Adrenal gland (tissue), 5 donors: ENCODE data around the gene CDCA7.

ENCODE experiments used
- POLR2A ChIP-seq, 2 donors: fragments of 450-650 bp; IDR thresholded peaks; one replicate each; pipeline ENCODE4 v1.6.1; 2017; ENCODE audit warnings: antibody characterized with exemption in 2 of 2, mild to moderate bottlenecking in 2 of 2, moderate library complexity in 1 of 2
- TF ChIP-seq, protein P1 (sequence below), 6 experiments: fragments of 450-650 bp in 4 of 6; fragments of 200-600 bp in 2 of 6; sonication (generic) in 1 of 6; IDR thresholded peaks; 1 replicate in 5 of 6; 2 replicates in 1 of 6; pipeline versions ENCODE4 v1.5.1 to v1.8.0; 2016 to 2021; ENCODE audit warnings: antibody characterized with exemption in 6 of 6, mild to moderate bottlenecking in 2 of 6, moderate library complexity in 1 of 6
- donor health status: DM: no; HTN: no; CAD: no.

GRCh38 chr2:173357346-173357745 is 2.7 kb downstream of the CDCA7 start:
- TF ChIP-seq, protein P1, sequence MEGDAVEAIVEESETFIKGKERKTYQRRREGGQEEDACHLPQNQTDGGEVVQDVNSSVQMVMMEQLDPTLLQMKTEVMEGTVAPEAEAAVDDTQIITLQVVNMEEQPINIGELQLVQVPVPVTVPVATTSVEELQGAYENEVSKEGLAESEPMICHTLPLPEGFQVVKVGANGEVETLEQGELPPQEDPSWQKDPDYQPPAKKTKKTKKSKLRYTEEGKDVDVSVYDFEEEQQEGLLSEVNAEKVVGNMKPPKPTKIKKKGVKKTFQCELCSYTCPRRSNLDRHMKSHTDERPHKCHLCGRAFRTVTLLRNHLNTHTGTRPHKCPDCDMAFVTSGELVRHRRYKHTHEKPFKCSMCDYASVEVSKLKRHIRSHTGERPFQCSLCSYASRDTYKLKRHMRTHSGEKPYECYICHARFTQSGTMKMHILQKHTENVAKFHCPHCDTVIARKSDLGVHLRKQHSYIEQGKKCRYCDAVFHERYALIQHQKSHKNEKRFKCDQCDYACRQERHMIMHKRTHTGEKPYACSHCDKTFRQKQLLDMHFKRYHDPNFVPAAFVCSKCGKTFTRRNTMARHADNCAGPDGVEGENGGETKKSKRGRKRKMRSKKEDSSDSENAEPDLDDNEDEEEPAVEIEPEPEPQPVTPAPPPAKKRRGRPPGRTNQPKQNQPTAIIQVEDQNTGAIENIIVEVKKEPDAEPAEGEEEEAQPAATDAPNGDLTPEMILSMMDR (IDR thresholded peaks at IDR 0.05), result no peak
- TF ChIP-seq POLR2A (IDR thresholded peaks at IDR 0.05), result no peak
